Endothelial cell of umbilical vein (primary cell): Measurements from ENCODE around the gene LINGO4. TPM values are rescaled to one million over a fixed set of nuclear protein-coding genes. Genes with fewer than 3 reads are reported as not detected.

Source experiments
- BruUV-seq: library from RNA; stranded (reverse); fragments of 400-500 nt; replicated peaks from 2 replicates; lab custom pipeline; 2021; lab: Mats Ljungman, UMichigan
- CTCF ChIA-PET: fragments of 300-600, 350-600 bp; sonication (Branson Sonifier 250); formaldehyde crosslinking; loops from one replicate; lab custom pipeline; 2021; ENCODE audit warnings: antibody characterized with exemption, inconsistent platforms; lab: Charles Lee
- POLR2A ChIA-PET: fragments of 300-600, 350-600 bp; sonication (Branson Sonifier 250); formaldehyde crosslinking; loops from one replicate; lab custom pipeline; 2021; ENCODE audit warnings: antibody characterized with exemption, inconsistent platforms; lab: Charles Lee
- DNase-seq: peaks from one replicate; pipeline ENCODE4 v3.0.0-alpha.2; 2011; ENCODE audit warnings: low read depth, low spot score
- FAIRE-seq: peaks from 2 replicates; lab custom pipeline; 2011; peaks lifted over from hg19 to GRCh38; lab: Jason Lieb, UNC
- H2AFZ ChIP-seq: 2 replicates; pipeline ENCODE4 v1.6.0; 2012; ENCODE audit warnings: low read depth, low read length, control low read depth, inconsistent platforms
- H3K27ac ChIP-seq: 2 replicates; pipeline ENCODE4 v1.5.1; 2011; ENCODE audit warnings: low read depth, mild to moderate bottlenecking, control low read depth, low read length, moderate library complexity; ENCODE audit not compliant: insufficient read depth
- H3K27me3 ChIP-seq, 2 experiments: 2 replicates each; pipeline versions ENCODE4 v1.6.0 to v1.6.1; 2011; ENCODE audit warnings: low read length in 2 of 2, mixed read lengths in 1 of 2; ENCODE audit not compliant: control insufficient read depth in 2 of 2, insufficient read depth in 2 of 2
- H3K36me3 ChIP-seq, 2 experiments: 2 replicates in 1 of 2; 3 replicates in 1 of 2; pipeline ENCODE4 v1.5.1; 2011; ENCODE audit warnings: low read length in 2 of 2, mild to moderate bottlenecking in 1 of 2, moderate library complexity in 1 of 2; ENCODE audit not compliant: control insufficient read depth in 2 of 2, insufficient read depth in 2 of 2; ENCODE audit errors: extremely low read depth in 1 of 2
- H3K4me1 ChIP-seq: 3 replicates; pipeline ENCODE4 v1.5.1; 2011; ENCODE audit warnings: mild to moderate bottlenecking, low read length; ENCODE audit not compliant: control insufficient read depth, insufficient read depth; ENCODE audit errors: extremely low read depth
- H3K4me2 ChIP-seq: 2 replicates; pipeline ENCODE4 v1.6.1; 2011; ENCODE audit warnings: low read length, control low read depth, mixed read lengths; ENCODE audit not compliant: insufficient read depth
- H3K4me3 ChIP-seq, 3 experiments: fragments of 200-600 bp in 1 of 3; sonication (generic), shearing (Covaris generic) in 1 of 3; replicated peaks in 1 of 3; 2 replicates each; pipeline ENCODE4 v1.5.1; 2011 to 2016; ENCODE audit warnings: control low read depth in 3 of 3, low read length in 3 of 3, mild to moderate bottlenecking in 2 of 3, inconsistent platforms in 1 of 3, low read depth in 1 of 3, moderate library complexity in 1 of 3; ENCODE audit not compliant: insufficient read depth in 1 of 3
- H3K79me2 ChIP-seq: 2 replicates; pipeline ENCODE4 v1.6.0; 2012; ENCODE audit warnings: low read length, inconsistent platforms; ENCODE audit not compliant: control insufficient read depth, insufficient read depth
- H3K9ac ChIP-seq: replicated peaks from 2 replicates; pipeline ENCODE3; 2011; ENCODE audit warnings: low read length, control low read depth; ENCODE audit not compliant: insufficient read depth; ENCODE audit errors: extremely low read depth
- H3K9me1 ChIP-seq: replicated peaks from 3 replicates; pipeline ENCODE4 v1.6.0; 2011; ENCODE audit warnings: mild to moderate bottlenecking, low read length; ENCODE audit not compliant: control insufficient read depth, insufficient read depth; ENCODE audit errors: extremely low read depth
- H3K9me3 ChIP-seq: replicated peaks from 2 replicates; pipeline ENCODE4 v1.5.1; 2012; ENCODE audit warnings: low read length, inconsistent platforms; ENCODE audit not compliant: control insufficient read depth, insufficient read depth
- H4K20me1 ChIP-seq: replicated peaks from 2 replicates; pipeline ENCODE3; 2011; ENCODE audit warnings: mild to moderate bottlenecking, low read length; ENCODE audit not compliant: control insufficient read depth, insufficient read depth; ENCODE audit errors: extremely low read depth
- EZH2 ChIP-seq: IDR thresholded peaks from 2 replicates; pipeline ENCODE4 v1.6.1; 2012; ENCODE audit warnings: borderline replicate concordance, low read depth, mild to moderate bottlenecking, moderate library complexity, low read length, inconsistent platforms; ENCODE audit not compliant: severe bottlenecking
- FOS ChIP-seq: IDR thresholded peaks from 2 replicates; pipeline ENCODE4 v1.6.1; 2011; ENCODE audit warnings: mild to moderate bottlenecking, low read length, moderate library complexity, borderline replicate concordance; ENCODE audit not compliant: insufficient read depth
- GATA2 ChIP-seq: IDR thresholded peaks from 2 replicates; pipeline ENCODE4 v1.7.0; 2011; ENCODE audit warnings: low read depth, mild to moderate bottlenecking, moderate library complexity, mixed read lengths, low read length; ENCODE audit not compliant: insufficient read length, insufficient read depth
- MAX ChIP-seq: IDR thresholded peaks from 2 replicates; pipeline ENCODE4 v1.6.1; 2011; ENCODE audit not compliant: insufficient read depth, insufficient read length
- MYC ChIP-seq: IDR thresholded peaks from one replicate; pipeline ENCODE4 v1.6.1; 2011; ENCODE audit warnings: mild to moderate bottlenecking, low read depth, low read length
- POLR2A ChIP-seq: IDR thresholded peaks from 2 replicates; pipeline ENCODE4 v1.6.1; 2012; ENCODE audit warnings: low read depth, mild to moderate bottlenecking, control low read depth, low read length
- POLR2AphosphoS5 ChIP-seq: IDR thresholded peaks from 2 replicates; pipeline ENCODE4 v1.6.1; 2012; ENCODE audit warnings: low read depth, mild to moderate bottlenecking, control low read depth, low read length, moderate library complexity; ENCODE audit not compliant: insufficient read depth
- dilution Hi-C: fragments of 300-500 bp; cut with MboI; formaldehyde crosslinking; loops from one replicate; pipeline ENCODE4 v1.15.0; 2019; ENCODE audit warnings: low sequenced_read_pairs; ENCODE audit not compliant: extremely low pct_ligation_motif_present
- intact Hi-C: fragments of 100-400 bp; cut with micrococcal nuclease; formaldehyde crosslinking; loops from one replicate; pipeline ENCODE4 v1.10.0; 2022
- polyA plus RNA-seq, 4 experiments: library from polyadenylated mRNA; depleted of rRNA in 3 of 4; stranded (reverse) in 3 of 4; unstranded in 1 of 4; fragments of >200 nt; gene quantifications; 2 replicates each; pipeline versions ENCODE4 v1.2.1 to v1.2.3, GENCODE V29; 2011 to 2012; ENCODE audit warnings: missing spikeins in 1 of 4
- total RNA-seq: library from RNA; stranded (reverse); gene quantifications from 2 replicates; pipeline ENCODE4 v1.2.3, GENCODE V29; 2021

The LINGO4 gene
- total and polyA plus RNA-seq, 2 donors (not counting 3 experiments of a cell fraction or from before 2014, with no cell fraction given): not detected

GRCh38 chr1:151852733-151853132 is 47.5 kb upstream of the LINGO4 start:
- no peaks in the 10 kb centered on the region for H4K20me1 ChIP-seq
- BruUV-seq: no TSS peak
- no peak overlapping the region for H3K9ac ChIP-seq
- H3K4me3 ChIP-seq: no peak overlapping the region
- dilution Hi-C loops: no loop called here
- peaks cover 3 to 6% of the 10 kb centered on the region in 2 experiments for H3K27me3 ChIP-seq
- H3K4me2 ChIP-seq: no peak overlapping the region
- no peaks in the 10 kb centered on the region for H3K36me3 ChIP-seq
- H3K4me1 ChIP-seq: peaks cover 10% of the 10 kb centered on the region
- no peaks in the 10 kb centered on the region for H3K9me1 ChIP-seq
- no peak overlapping the region for H3K27ac ChIP-seq
- TF ChIP-seq POLR2A: no peak
- no peak for TF ChIP-seq FOS
- no peak for TF ChIP-seq EZH2
- no peak for TF ChIP-seq MYC
- no peak for TF ChIP-seq GATA2
- no peak for TF ChIP-seq POLR2AphosphoS5
- no peak overlapping the region for H2AFZ ChIP-seq
- intact Hi-C loops: no loop called here
- FAIRE-seq (no peak), DNase-seq (no peak)
- ChIA-PET POLR2A (no interaction called here), CTCF (interaction anchor here (1.6 kb wide), 1 partner anchor 30 kb away, joined by 3 read pairs; no protein-coding TSS in a partner anchor)
- no peaks in the 10 kb centered on the region for H3K9me3 ChIP-seq
- H3K79me2 ChIP-seq: no peaks in the 10 kb centered on the region

DNA sequence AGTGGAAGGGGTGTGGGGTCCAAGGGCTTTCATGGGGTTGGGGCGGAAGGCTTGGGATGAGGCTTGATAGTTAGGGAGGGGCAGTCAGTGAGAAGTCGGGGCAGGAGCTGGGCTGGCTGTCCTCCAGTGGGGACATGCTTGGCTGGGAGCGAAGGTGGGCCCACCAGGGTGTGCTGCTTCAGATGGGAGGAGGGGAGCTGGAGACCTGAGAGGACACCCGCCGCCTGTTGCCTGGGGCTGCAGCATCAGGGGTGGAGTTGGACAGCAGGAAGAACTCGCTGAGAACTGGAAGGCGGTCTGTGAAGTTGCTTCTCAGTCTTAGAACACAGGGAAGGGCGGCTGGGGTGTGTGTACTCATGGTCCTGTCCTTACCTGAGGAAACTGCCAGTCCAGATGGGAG is 46.7 kb upstream of the LINGO4 start:
- no peak for TF ChIP-seq POLR2A
- TF ChIP-seq FOS: no peak
- no peak for TF ChIP-seq MYC
- no peak for TF ChIP-seq MAX
- TF ChIP-seq EZH2: no peak
- CTCF ChIA-PET: interaction anchor here (1.1 kb wide), 1 partner anchor 30 kb away, joined by 3 read pairs; no protein-coding TSS in a partner anchor
- BruUV-seq: no TSS peak
- Histone ChIP-seq H3K9me3 (no peaks in the 10 kb centered on the region), H4K20me1 (no peaks in the 10 kb centered on the region), H3K4me1 (peaks cover 10% of the 10 kb centered on the region), H3K36me3 (no peaks in the 10 kb centered on the region), H2AFZ (no peak overlapping the region), H3K27me3 (peaks cover 3 to 6% of the 10 kb centered on the region in 2 experiments), H3K4me3 (no peak overlapping the region), H3K9me1 (no peaks in the 10 kb centered on the region), H3K79me2 (no peaks in the 10 kb centered on the region), H3K9ac (no peak overlapping the region), H3K27ac (no peak overlapping the region), H3K4me2 (no peak overlapping the region)
- POLR2A ChIA-PET: no interaction called here
- DNase-seq (no peak), FAIRE-seq (no peak)
- intact Hi-C loops (no loop called here), dilution Hi-C loops (no loop called here)
